Tibial artery (tissue), 4 donors: ENCODE measurements around the gene GALNT17.
"Not testable (repeated sequence)": the region's sequence is repeated elsewhere in the genome, so short reads cannot be mapped to it uniquely, and the experiment has no call there.

ENCODE experiments used
- DNase-seq, 2 donors: peaks; one replicate each; pipeline ENCODE4 v3.0.0-alpha.2; 2019
- H3K27ac ChIP-seq, 2 donors: fragments of 200-600 bp; sonication (generic) in 1 of 2; 1 replicate in 1 of 2; 2 replicates in 1 of 2; pipeline ENCODE4 v1.5.1; 2018 to 2019; ENCODE audit warnings: mild to moderate bottlenecking in 1 of 2
- H3K27me3 ChIP-seq, 2 donors: fragments of 200-600 bp; sonication (generic) in 1 of 2; one replicate each; pipeline versions ENCODE4 v1.5.1 to v1.6.0; 2016 to 2019
- H3K36me3 ChIP-seq, 3 donors: fragments of 200-600 bp; sonication (generic) in 2 of 3; one replicate each; pipeline ENCODE4 v1.5.1; 2016 to 2019; ENCODE audit warnings: mild to moderate bottlenecking in 2 of 3
- H3K4me1 ChIP-seq, 4 donors: fragments of 200-600 bp; sonication (generic) in 2 of 4; 1 replicate in 3 of 4; 2 replicates in 1 of 4; pipeline ENCODE4 v1.5.1; 2016 to 2019
- H3K4me3 ChIP-seq, 2 donors: fragments of 200-600 bp; sonication (generic) in 1 of 2; 1 replicate in 1 of 2; 2 replicates in 1 of 2; pipeline ENCODE4 v1.5.1; 2018 to 2019; ENCODE audit warnings: mild to moderate bottlenecking in 2 of 2
- H3K9me3 ChIP-seq, 3 donors: fragments of 200-600 bp; sonication (generic) in 1 of 3; one replicate each; pipeline ENCODE4 v1.5.1; 2016 to 2019
- CTCF ChIP-seq, 2 experiments: fragments of 200-600 bp in 1 of 2; fragments of 450-650 bp in 1 of 2; IDR thresholded peaks; one replicate each; pipeline ENCODE4 v1.5.1; 2017 to 2019; ENCODE audit warnings: antibody characterized with exemption in 2 of 2, mild to moderate bottlenecking in 1 of 2, moderate library complexity in 1 of 2
- intact Hi-C: fragments of 100-400 bp; cut with DNase I; formaldehyde crosslinking; loops from one replicate; pipeline ENCODE4 v1.15.0; 2023; ENCODE audit warnings: low total_unique reads

GALNT17 gene

GRCh38 chr7:71206184-71206583 lies 74.2 kb downstream of the GALNT17 start:
- H3K4me1 ChIP-seq: peaks cover 0 to 32% (median 2%) of the 10 kb centered on the region in 4 donors
- H3K27me3 ChIP-seq: no peaks in the 10 kb centered on the region
- no peaks in the 10 kb centered on the region for H3K36me3 ChIP-seq
- DNase-seq: no peak
- H3K27ac ChIP-seq: no peak overlapping the region
- no peak for TF ChIP-seq CTCF (IDR thresholded peaks at IDR 0.05)
- intact Hi-C loops: no loop called here
- no peak overlapping the region for H3K4me3 ChIP-seq
- H3K9me3 ChIP-seq: no peaks in the 10 kb centered on the region

- TF ChIP-seq CTCF (IDR thresholded peaks at IDR 0.05): no peak
- intact Hi-C loops: no loop called here
- peak overlapping the region in 1 of 2 donors; percentile 3 for H3K27ac ChIP-seq
Observed at GRCh38 chr7:71208881-71209280, 76.9 kb downstream of the GALNT17 start.

GRCh38 chr7:71209484-71209883 lies 77.5 kb downstream of the GALNT17 start:
- DNase-seq, H3K27me3 ChIP-seq, intact Hi-C loops, H3K36me3 ChIP-seq, H3K9me3 ChIP-seq, H3K4me3 ChIP-seq: not testable (repeated sequence)
- H3K4me1 ChIP-seq: peaks cover 0 to 29% (median 0%) of the 10 kb centered on the region in 4 donors
- H3K27ac ChIP-seq: peak overlapping the region; percentile 3 to 11

More at GRCh38 chr7:71208881-71209280, 76.9 kb downstream of the GALNT17 start:
- no peaks in the 10 kb centered on the region for H3K27me3 ChIP-seq
- H3K9me3 ChIP-seq: peaks cover 0 to 2% (median 0%) of the 10 kb centered on the region in 3 donors
- no peak overlapping the region for H3K4me3 ChIP-seq
- DNase-seq: no peak
- no peaks in the 10 kb centered on the region for H3K36me3 ChIP-seq
- H3K4me1 ChIP-seq: peaks cover 0 to 29% (median 0%) of the 10 kb centered on the region in 4 donors

- no peaks in the 10 kb centered on the region for H3K27me3 ChIP-seq
- H3K27ac ChIP-seq: peak overlapping the region in 1 of 2 donors; percentile 11
- peaks cover 0 to 4% (median 0%) of the 10 kb centered on the region in 3 donors for H3K9me3 ChIP-seq
- H3K4me3 ChIP-seq: no peak overlapping the region
- no peak for TF ChIP-seq CTCF (IDR thresholded peaks at IDR 0.05)
- no peak for DNase-seq
- H3K36me3 ChIP-seq: no peaks in the 10 kb centered on the region
- intact Hi-C loops: loop anchor here (10.0 kb wide), 1 partner anchor 75 kb away; the partner anchor contains the start of gene GALNT17
- peaks cover 0 to 29% (median 0%) of the 10 kb centered on the region in 4 donors for H3K4me1 ChIP-seq
Observed at GRCh38 chr7:71210220-71210619, 78.3 kb downstream of the GALNT17 start.

- not testable (repeated sequence) for H3K9me3 ChIP-seq, H3K27ac ChIP-seq, H3K36me3 ChIP-seq, H3K4me3 ChIP-seq, H3K27me3 ChIP-seq, DNase-seq
- peaks cover 0 to 29% (median 0%) of the 10 kb centered on the region in 4 donors for H3K4me1 ChIP-seq
- intact Hi-C loops: loop anchor here (10.0 kb wide), 1 partner anchor 78 kb away; the partner anchor contains the start of gene GALNT17
Observed at GRCh38 chr7:71212433-71212832, 80.5 kb downstream of the GALNT17 start.

- H3K4me3 ChIP-seq: no peak overlapping the region
- TF ChIP-seq CTCF (IDR thresholded peaks at IDR 0.05): no peak
- peaks cover 0 to 20% (median 9%) of the 10 kb centered on the region in 3 donors for H3K9me3 ChIP-seq
- intact Hi-C loops: loop anchor here (10.0 kb wide), 1 partner anchor 81 kb away; the partner anchor contains the start of gene GALNT17
- H3K27ac ChIP-seq: no peak overlapping the region
- no peaks in the 10 kb centered on the region for H3K36me3 ChIP-seq
- H3K27me3 ChIP-seq: no peaks in the 10 kb centered on the region
- no peak for DNase-seq
- H3K4me1 ChIP-seq: peaks cover 0 to 14% (median 5%) of the 10 kb centered on the region in 4 donors
Observed at GRCh38 chr7:71216211-71216610, 84.3 kb downstream of the GALNT17 start.
